ENCODE data around the gene DCTPP1.
A peak's percentile ranks its signal among the peaks of the same experiment; 100 is the strongest.
"Not testable (repeated sequence)": the region's sequence is repeated elsewhere in the genome, so short reads cannot be mapped to it uniquely, and the experiment has no call there.

The DCTPP1 gene

GRCh38 chr16:30429678-30430427, at the start of gene DCTPP1:
DCTPP1 (minus strand) TSS chr16:30430030; CDS start chr16:30429980, 50 bp downstream.
- DNase-seq (ENCODE audit: low spot score): peak; percentile 90

- DNase-seq (ENCODE audit: low spot score): no peak
Measured at GRCh38 chr16:30478766-30479478, 49.1 kb upstream of the DCTPP1 start.

- DNase-seq (ENCODE audit: low spot score): not testable (repeated sequence)
Measured at GRCh38 chr16:30477773-30478172, 47.9 kb upstream of the DCTPP1 start.

GRCh38 chr16:30476991-30477390, 47.2 kb upstream of the DCTPP1 start:
- DNase-seq (ENCODE audit: low spot score): no peak

- DNase-seq (ENCODE audit: low spot score): no peak
Measured at GRCh38 chr16:30474684-30475083, 44.9 kb upstream of the DCTPP1 start.

- DNase-seq (ENCODE audit: low spot score): no peak
Measured at GRCh38 chr16:30474074-30474452, 44.2 kb upstream of the DCTPP1 start.

- no peak for DNase-seq (ENCODE audit: low spot score)
Measured at GRCh38 chr16:30473231-30474073, 43.6 kb upstream of the DCTPP1 start.

- no peak for DNase-seq (ENCODE audit: low spot score)
Measured at GRCh38 chr16:30472328-30472942, 42.6 kb upstream of the DCTPP1 start, which contains the start of gene ITGAL. ITGAL (plus strand) TSS chr16:30472742; CDS start chr16:30472838, 96 bp downstream.

- no peak for DNase-seq (ENCODE audit: low spot score)
Measured at GRCh38 chr16:30470632-30470995, 40.8 kb upstream of the DCTPP1 start.

- DNase-seq (ENCODE audit: low spot score): no peak
Measured at GRCh38 chr16:30470170-30470512, 40.3 kb upstream of the DCTPP1 start.

- no peak for DNase-seq (ENCODE audit: low spot score)
Measured at GRCh38 chr16:30464078-30464477, 34.2 kb upstream of the DCTPP1 start.

- DNase-seq (ENCODE audit: low spot score): not testable (repeated sequence)
Measured at GRCh38 chr16:30461426-30461825, 31.6 kb upstream of the DCTPP1 start.

GRCh38 chr16:30459456-30459855, 29.6 kb upstream of the DCTPP1 start:
- no peak for DNase-seq (ENCODE audit: low spot score)

GRCh38 chr16:30458561-30459394, 28.9 kb upstream of the DCTPP1 start:
- DNase-seq (ENCODE audit: low spot score): no peak

- DNase-seq (ENCODE audit: low spot score): no peak
Measured at GRCh38 chr16:30457743-30458560, 28.1 kb upstream of the DCTPP1 start.

- DNase-seq (ENCODE audit: low spot score): no peak
Measured at GRCh38 chr16:30457256-30457655, 27.4 kb upstream of the DCTPP1 start.

GRCh38 chr16:30456302-30456701, 26.5 kb upstream of the DCTPP1 start:
- DNase-seq (ENCODE audit: low spot score): no peak

GRCh38 chr16:30452709-30453580, 23.1 kb upstream of the DCTPP1 start:
- DNase-seq (ENCODE audit: low spot score): not testable (repeated sequence)

GRCh38 chr16:30449116-30449435, 19.2 kb upstream of the DCTPP1 start:
- DNase-seq (ENCODE audit: low spot score): no peak
